ENCODE results near the gene MICOS13. TPM values are rescaled to one million over a fixed set of nuclear protein-coding genes. Genes with fewer than 3 reads are reported as not detected.

MICOS13 gene
- total and polyA plus RNA-seq, 12 donors, result 122 to 658 (median 139) TPM

DNA sequence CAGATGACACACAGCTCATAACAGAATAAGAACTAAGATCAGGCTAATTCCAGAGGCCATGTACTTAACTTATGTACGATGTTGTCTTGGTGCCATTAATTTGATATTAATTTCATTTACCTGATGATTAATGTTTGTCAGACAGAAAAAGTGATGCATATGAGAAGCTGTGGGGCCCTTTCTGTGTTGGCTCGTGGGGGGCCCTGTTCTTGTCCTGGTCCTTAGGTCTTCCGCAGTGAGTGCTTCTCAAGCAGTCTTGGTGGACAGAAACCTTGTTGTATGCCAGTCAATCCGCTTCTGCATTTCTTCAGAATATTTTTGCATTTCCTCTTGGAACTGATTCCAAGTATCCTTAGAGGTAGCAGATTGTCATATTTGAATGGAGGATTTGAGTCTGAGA, 37.3 kb downstream of the MICOS13 start:
- Histone ChIP-seq H3K27me3 (no peaks in the 10 kb centered on the region), H3K9me3 (no peaks in the 10 kb centered on the region), H3K27ac (no peak overlapping the region), H3K4me3 (no peak overlapping the region), H3K4me1 (peaks cover 0 to 8% (median 0%) of the 10 kb centered on the region in 9 donors), H3K36me3 (peaks cover 0 to 88% (median 36%) of the 10 kb centered on the region in 9 donors)
- ATAC-seq (no peak), DNase-seq (no peak)
- intact Hi-C loops (cut with DNase I), result no loop called here
- WGBS, 2 donors, result 85 to 86% methylated on average over 4 of the region's 4 CpGs
- TF ChIP-seq, protein P1, sequence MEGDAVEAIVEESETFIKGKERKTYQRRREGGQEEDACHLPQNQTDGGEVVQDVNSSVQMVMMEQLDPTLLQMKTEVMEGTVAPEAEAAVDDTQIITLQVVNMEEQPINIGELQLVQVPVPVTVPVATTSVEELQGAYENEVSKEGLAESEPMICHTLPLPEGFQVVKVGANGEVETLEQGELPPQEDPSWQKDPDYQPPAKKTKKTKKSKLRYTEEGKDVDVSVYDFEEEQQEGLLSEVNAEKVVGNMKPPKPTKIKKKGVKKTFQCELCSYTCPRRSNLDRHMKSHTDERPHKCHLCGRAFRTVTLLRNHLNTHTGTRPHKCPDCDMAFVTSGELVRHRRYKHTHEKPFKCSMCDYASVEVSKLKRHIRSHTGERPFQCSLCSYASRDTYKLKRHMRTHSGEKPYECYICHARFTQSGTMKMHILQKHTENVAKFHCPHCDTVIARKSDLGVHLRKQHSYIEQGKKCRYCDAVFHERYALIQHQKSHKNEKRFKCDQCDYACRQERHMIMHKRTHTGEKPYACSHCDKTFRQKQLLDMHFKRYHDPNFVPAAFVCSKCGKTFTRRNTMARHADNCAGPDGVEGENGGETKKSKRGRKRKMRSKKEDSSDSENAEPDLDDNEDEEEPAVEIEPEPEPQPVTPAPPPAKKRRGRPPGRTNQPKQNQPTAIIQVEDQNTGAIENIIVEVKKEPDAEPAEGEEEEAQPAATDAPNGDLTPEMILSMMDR (IDR thresholded peaks at IDR 0.05), result no peak

DNA sequence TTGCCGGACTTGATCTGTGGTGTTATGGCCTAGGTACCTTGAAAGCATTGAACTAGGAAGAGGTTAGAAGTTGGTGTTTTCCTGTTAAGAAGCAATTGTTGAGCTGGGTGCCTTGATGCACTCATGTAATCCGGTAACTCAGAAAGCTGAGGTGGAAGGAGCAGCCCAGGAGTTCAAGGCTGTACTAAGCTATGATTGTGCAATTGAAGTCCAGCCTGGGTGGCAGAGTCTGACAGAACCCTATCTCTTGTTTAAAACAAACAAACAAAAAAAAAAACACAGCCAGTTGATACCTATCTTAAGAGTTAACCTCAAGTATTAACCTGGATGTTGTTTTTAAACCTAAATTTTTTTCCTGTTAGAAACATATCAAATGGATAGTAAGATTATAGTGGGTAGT, 38.1 kb downstream of the MICOS13 start:
- Histone ChIP-seq H3K27me3 (no peaks in the 10 kb centered on the region), H3K27ac (no peak overlapping the region), H3K4me3 (no peak overlapping the region), H3K9me3 (no peaks in the 10 kb centered on the region), H3K4me1 (peaks cover 0 to 15% (median 4%) of the 10 kb centered on the region in 9 donors), H3K36me3 (peaks cover 0 to 79% (median 29%) of the 10 kb centered on the region in 9 donors)
- no peak for DNase-seq
- TF ChIP-seq, protein P1 (IDR thresholded peaks at IDR 0.05), result no peak
- ATAC-seq, result no peak
- intact Hi-C loops (cut with DNase I), result no loop called here
- 90 to 96% methylated on average over 2 of the region's 2 CpGs for WGBS, 2 donors

DNA sequence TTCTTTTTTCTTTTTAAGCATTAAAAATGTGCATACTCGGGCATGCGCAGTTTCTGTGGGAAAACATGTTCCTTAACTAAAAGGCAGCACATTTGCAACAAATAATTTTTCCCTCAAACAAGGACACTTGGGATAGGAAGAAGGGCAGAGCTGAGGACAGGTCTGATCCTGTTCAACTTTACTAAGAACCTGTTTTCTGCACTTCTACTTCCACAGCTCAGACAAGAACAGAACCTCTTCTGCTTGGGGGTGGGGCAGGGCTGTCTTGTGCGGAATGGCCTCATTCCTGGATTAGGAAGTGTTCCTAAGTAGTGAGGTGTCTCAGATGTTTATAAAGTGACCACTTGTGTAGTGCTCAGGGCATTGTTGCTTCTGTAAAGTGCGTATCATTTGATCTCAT, 39.1 kb downstream of the MICOS13 start:
- DNase-seq (no peak), ATAC-seq (no peak)
- intact Hi-C loops (cut with DNase I), result no loop called here
- no peak overlapping the region for H3K27ac ChIP-seq
- peaks cover 0 to 15% (median 6%) of the 10 kb centered on the region in 9 donors for H3K4me1 ChIP-seq
- H3K36me3 ChIP-seq, result peaks cover 0 to 69% (median 24%) of the 10 kb centered on the region in 9 donors
- no peak overlapping the region for H3K4me3 ChIP-seq
- TF ChIP-seq, protein P1 (IDR thresholded peaks at IDR 0.05), result no peak
- 86 to 90% methylated on average over 4 of the region's 4 CpGs for WGBS, 2 donors
- no peaks in the 10 kb centered on the region for H3K27me3 ChIP-seq
- H3K9me3 ChIP-seq, result no peaks in the 10 kb centered on the region

DNA sequence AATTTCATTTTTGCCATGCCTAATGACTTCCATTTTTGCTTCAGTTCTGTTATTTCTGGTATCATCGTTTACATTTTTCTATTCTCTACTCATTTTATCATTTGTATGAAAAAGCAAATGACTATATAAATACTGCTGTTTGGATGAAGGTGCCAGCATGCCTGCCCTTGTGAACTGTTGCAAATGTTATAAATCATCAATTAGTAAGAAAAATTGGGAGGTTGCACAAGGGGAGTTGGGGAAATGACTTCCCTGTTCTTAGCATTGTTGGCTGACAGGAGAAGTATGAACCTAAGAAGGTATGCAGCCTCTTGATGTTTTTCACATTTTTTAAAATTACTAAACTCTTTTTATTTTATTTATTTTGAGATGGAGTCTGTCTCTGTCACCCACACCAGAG, 42.3 kb downstream of the MICOS13 start:
- Histone ChIP-seq H3K4me3 (no peak overlapping the region), H3K9me3 (no peaks in the 10 kb centered on the region), H3K4me1 (peaks cover 0 to 34% (median 13%) of the 10 kb centered on the region in 9 donors), H3K27me3 (no peaks in the 10 kb centered on the region), H3K36me3 (peaks cover 0 to 41% (median 14%) of the 10 kb centered on the region in 9 donors), H3K27ac (no peak overlapping the region)
- intact Hi-C loops (cut with DNase I), result no loop called here
- ATAC-seq (no peak), DNase-seq (no peak)
- WGBS, 2 donors, result 67 to 69% methylated on average over 1 of the region's 1 CpG
- TF ChIP-seq, protein P1 (IDR thresholded peaks at IDR 0.05), result no peak
